Measurements from ENCODE around the gene CLTC. TPM values are rescaled to one million over a fixed set of nuclear protein-coding genes. Genes with fewer than 3 reads are reported as not detected.

Gene CLTC
- total and polyA plus RNA-seq, 2 of the 8 experiments (the other 6 are each of a cell fraction or from before 2014, with no cell fraction given) = 175 to 283 TPM

DNA sequence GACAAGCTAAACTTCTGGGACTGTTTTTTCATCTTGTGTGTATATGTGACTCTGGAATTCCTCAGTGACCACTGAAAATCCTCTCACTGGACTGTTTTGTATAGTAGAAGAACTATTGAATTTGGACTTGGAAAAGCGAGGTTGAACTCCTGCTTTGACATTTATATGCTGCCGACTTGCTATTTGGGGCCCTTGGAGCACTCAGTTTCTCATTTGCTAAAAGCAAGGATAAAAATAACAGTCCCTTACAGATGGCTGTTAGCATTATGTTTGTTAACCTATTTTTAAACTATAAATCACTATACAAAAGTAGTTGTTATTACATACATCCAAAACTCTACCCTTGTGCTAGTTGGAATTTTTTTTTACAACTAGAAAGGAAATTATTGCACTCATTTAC, 96.7 kb downstream of the CLTC start:
- Histone ChIP-seq H3K79me1 (ENCODE audit: low read depth, low read length) (peaks cover 8% of the 10 kb centered on the region; the same call in 1 of the 2 replicates), H2BK15ac (ENCODE audit: low read length) (no peak overlapping the region), H3K23me2 (ENCODE audit: low read depth, low read length) (0 out of 2 replicates have a peak, but pooled peaks cover 3% of the 10 kb centered on the region), H3K18ac (ENCODE audit: extremely low read depth, low read length) (no peak overlapping the region), H4K8ac (ENCODE audit: extremely low read depth, insufficient read depth, low read length) (no peak overlapping the region), H3K27ac (ENCODE audit: low read depth, low read length) (no peak overlapping the region), H2BK5ac (ENCODE audit: low read depth, low read length) (no peak overlapping the region), H2BK20ac (ENCODE audit: low read length) (no peak overlapping the region), H2AK5ac (ENCODE audit: low read depth, low read length) (no peak overlapping the region), H2BK12ac (ENCODE audit: low read depth, low read length) (no peak overlapping the region), H3K23ac (ENCODE audit: insufficient read length) (no peak overlapping the region), H3K27me3 (replicated peaks in 1 of 4; ENCODE audit: control insufficient read depth in 3 of 4, extremely low read depth in 1 of 4, insufficient read depth in 3 of 4, low read length in 3 of 4) (no peaks in the 10 kb centered on the region), H3K9me3 (ENCODE audit: insufficient read depth in 2 of 2, low read depth in 1 of 2, low read length in 1 of 2) (no peaks in the 10 kb centered on the region), H3K56ac (replicated peaks; ENCODE audit: insufficient read length, low read depth, low read length) (no peak overlapping the region), H3K4me1 (replicated peaks in 1 of 4; ENCODE audit: control insufficient read depth in 3 of 4, insufficient read depth in 4 of 4, low read length in 3 of 4) (no peaks in the 10 kb centered on the region), H3K36me3 (ENCODE audit: control insufficient read depth in 2 of 4, insufficient read depth in 4 of 4, low read length in 3 of 4) (no peaks in the 10 kb centered on the region), H3K9ac (replicated peaks in 1 of 4; ENCODE audit: extremely low read depth in 1 of 4, low read depth in 3 of 4, low read length in 3 of 4) (no peak overlapping the region), H2AFZ (ENCODE audit: low read length) (no peak overlapping the region), H4K5ac (ENCODE audit: insufficient read length, low read depth, low read length) (no peak overlapping the region), H3K4me2 (ENCODE audit: insufficient read depth in 1 of 2, low read depth in 2 of 2, low read length in 2 of 2) (no peak overlapping the region), H3K4me3 (ENCODE audit: extremely low read depth in 1 of 4, insufficient read depth in 2 of 4, low read depth in 3 of 4, low read length in 4 of 4) (no peak overlapping the region), H4K20me1 (replicated peaks in 1 of 2; ENCODE audit: control insufficient read depth in 1 of 2, insufficient read depth in 2 of 2, low read length in 2 of 2) (no peaks in the 10 kb centered on the region), H2BK120ac (replicated peaks; ENCODE audit: low read depth, low read length) (no peak overlapping the region), H4K91ac (replicated peaks; ENCODE audit: insufficient read length, low read length) (no peak overlapping the region), H3K79me2 (ENCODE audit: control insufficient read depth in 1 of 2, insufficient read depth in 2 of 2, low read length in 2 of 2) (peaks cover 0 to 66% of the 10 kb centered on the region in 2 experiments; a peak in 2 of 4 replicates), H3K4ac (replicated peaks; ENCODE audit: insufficient read length, low read depth, low read length) (no peak overlapping the region), H3K14ac (ENCODE audit: insufficient read length) (no peak overlapping the region)
- DNase-seq (ENCODE audit: low read depth in 1 of 2, low spot score in 2 of 2) (no peak), FAIRE-seq (no peak)
- WGBS, 2 experiments (ENCODE audit: extremely low coverage in 1 of 2, insufficient coverage in 1 of 2, insufficient read length in 1 of 2, insufficient replicate concordance in 2 of 2, low coverage in 1 of 2, low lambda C conversion rate in 2 of 2, missing lambda C conversion rate in 1 of 2) = 89% methylated on average over 2 of the region's 2 CpGs; no CpG with 5 or more reads in 1 of the 2 experiments
- POLR2A ChIA-PET (ENCODE audit: partially characterized antibody) = interaction anchor here (0.9 kb wide), 1 partner anchor 9 kb away, joined by 3 read pairs; the partner anchor contains the start of genes PTRH2 and VMP1
- TF ChIP-seq KDM4A (IDR thresholded peaks at IDR 0.05; ENCODE audit: low read depth, low read length, severe bottlenecking) (no peak), CREB1 (IDR thresholded peaks at IDR 0.05) (no peak), KDM1A (IDR thresholded peaks at IDR 0.05; ENCODE audit: borderline replicate concordance, low read length) (no peak), SRF (IDR thresholded peaks at IDR 0.05; ENCODE audit: low read depth, low read length) (no peak), ATF2 (IDR thresholded peaks at IDR 0.05; ENCODE audit: low read length) (no peak), RXRA (IDR thresholded peaks at IDR 0.05; ENCODE audit: insufficient read depth, low read depth, low read length) (no peak), TAF7 (optimal IDR thresholded peaks at IDR 0.05; ENCODE audit: borderline replicate concordance, low read depth, low read length) (no peak), ASH2L (IDR thresholded peaks at IDR 0.05; ENCODE audit: low read length) (no peak), MAFK (IDR thresholded peaks at IDR 0.05; ENCODE audit: low read depth, low read length) (no peak), BACH1 (IDR thresholded peaks at IDR 0.05; ENCODE audit: low read length) (no peak), EZH2 (IDR thresholded peaks at IDR 0.05; ENCODE audit: low read depth, low read length, severe bottlenecking) (no peak), PHF8 (conservative IDR thresholded peaks at IDR 0.05; ENCODE audit: low read depth, low read length) (no peak), CHD2 (IDR thresholded peaks at IDR 0.05; ENCODE audit: low read length) (no peak), HDAC6 (IDR thresholded peaks at IDR 0.05; ENCODE audit: low read depth, low read length) (no peak)
- CTCF ChIA-PET (ENCODE audit: partially characterized antibody) = no interaction called here

Measured in H1 (cell line).